NCI-H2227 treated with DMSO at 0.1 percent for 48 hours (cell line): ENCODE measurements around the gene PABPN1L.

Experiments
- DNase-seq: peaks from one replicate; lab custom pipeline; 2025; lab: John Stamatoyannopoulos, UW

PABPN1L gene

DNA sequence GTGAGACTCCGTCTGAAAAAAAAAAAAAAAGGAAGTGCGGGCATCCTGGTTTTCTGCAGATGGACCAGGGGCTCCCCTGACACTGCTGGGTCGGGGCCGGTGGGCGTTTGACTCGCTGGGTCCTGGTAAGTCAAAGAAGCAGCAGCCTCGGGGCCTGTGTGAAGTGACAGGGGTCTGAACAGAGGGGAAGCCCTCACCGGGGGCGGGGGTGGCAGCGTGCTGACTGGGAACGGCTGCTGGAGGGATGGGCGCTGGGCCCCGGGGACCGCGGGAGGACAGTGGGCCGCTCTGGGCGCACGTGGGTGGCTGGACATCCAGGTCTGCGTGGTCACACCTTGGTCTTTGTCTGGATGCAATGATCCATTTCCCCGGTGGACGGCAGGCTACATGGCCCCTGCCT is 17.9 kb downstream of the PABPN1L start:
- no peak for DNase-seq

GRCh38 chr16:88847654-88848053 is 18.8 kb downstream of the PABPN1L start:
- DNase-seq: no peak

DNA sequence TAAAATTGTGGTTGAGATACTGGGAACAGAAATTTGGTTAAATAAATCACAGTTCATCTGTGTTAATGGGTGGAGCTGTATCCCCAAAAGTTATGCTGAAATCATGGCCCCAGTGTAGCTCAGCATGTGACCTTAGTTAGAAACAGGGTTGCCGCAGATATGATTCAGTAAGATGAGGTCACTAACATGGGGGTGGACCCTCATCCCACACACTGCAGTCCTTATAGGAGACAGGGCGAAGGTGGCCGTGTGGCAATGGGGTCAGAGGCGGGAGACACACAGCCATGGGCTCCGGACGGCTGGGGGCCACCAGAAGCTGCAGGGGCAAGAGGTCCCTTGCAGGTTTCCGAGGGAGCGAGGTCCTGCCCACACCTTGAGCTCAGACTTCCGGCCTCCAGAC is 20.4 kb downstream of the PABPN1L start:
- DNase-seq: no peak

DNA sequence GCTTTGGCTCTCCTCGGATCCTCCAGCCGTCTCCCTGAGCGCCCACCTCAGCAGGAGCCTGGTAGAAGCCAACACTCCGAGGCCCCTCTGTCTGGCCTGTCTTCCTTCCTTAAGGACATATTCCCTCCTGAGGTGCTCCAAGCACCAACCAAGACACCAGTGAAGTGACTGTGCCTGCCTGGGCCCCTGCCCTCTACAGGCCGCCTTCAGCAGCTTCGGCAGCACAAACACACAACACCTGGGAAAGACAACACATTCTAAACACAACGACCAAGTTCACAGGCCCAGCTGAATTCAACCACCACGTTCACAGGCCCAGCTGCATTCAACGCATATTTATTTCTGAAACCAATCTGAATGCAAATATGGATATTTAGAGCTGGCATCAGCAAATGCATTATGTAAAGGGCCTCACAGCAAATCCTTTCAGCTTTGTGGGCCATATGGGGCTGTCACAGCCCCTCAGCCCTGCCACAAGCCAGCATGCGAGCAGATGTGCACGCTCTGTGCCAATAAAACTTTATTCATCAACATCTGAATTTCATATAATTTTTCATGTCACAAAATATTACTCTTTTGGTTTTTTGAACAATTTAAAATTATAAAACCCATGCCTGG is 21.9 kb downstream of the PABPN1L start:
- no peak for DNase-seq

DNA sequence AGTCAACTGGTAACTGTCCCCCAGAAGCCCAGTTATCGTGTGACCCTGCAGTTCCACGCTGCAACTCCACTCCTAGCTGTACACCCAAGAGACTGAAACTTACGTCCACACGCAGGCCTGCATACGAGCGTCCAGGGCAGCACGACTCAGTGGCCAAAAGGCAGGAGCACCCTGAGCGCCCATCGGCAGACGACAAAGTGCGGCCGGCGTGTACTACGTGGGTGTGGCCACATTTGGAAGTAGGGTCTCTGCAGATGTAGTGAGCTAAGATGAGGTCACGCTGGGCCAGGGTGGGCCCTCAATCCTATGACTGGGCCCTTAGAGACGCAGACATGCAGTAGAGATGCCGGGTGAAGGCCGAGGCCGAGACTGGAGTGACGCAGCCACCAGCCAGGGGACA is 23.2 kb downstream of the PABPN1L start:
- DNase-seq: no peak

DNA sequence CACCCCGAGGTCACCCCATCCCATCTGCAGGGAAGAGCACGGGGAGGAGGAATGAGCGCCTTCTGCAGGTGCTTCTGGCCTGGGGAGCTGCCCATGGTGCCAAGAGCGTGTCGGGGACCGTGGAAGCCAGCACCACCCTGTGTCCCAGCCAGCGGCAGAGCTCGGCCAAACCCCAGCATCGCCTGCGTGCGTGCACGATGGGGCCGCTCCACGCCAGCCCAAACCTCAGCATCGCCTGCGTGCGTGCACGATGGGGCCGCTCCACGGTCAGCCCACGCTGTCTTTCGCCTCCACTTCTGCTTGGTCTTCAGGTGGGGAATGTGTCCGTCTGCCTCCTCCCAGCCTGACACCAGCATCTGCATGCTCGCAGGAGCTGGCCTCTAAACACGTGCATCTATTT is 23.7 kb downstream of the PABPN1L start:
- DNase-seq: no peak

DNA sequence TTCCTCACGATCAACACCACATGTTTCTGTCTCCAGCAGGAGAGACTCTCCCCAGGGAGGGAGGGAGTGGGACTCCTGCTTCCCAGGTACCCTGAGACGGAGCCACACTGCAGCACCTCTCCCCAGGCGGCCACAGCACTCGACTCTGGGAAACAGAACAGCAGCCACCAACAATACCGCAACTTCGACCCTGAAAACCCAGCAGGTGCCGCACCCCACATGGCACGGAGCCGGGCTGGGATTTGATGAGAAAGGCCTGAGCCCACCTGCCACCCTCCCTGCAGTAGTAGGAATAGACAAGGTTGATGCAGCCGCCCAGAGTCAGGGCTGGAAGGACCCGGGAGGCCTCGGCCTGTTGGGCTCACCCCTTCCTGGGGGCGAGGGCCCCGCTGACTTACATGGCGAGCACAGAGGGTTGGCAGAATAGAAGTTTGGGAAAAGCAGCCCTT is 24.1 kb downstream of the PABPN1L start:
- no peak for DNase-seq

DNA sequence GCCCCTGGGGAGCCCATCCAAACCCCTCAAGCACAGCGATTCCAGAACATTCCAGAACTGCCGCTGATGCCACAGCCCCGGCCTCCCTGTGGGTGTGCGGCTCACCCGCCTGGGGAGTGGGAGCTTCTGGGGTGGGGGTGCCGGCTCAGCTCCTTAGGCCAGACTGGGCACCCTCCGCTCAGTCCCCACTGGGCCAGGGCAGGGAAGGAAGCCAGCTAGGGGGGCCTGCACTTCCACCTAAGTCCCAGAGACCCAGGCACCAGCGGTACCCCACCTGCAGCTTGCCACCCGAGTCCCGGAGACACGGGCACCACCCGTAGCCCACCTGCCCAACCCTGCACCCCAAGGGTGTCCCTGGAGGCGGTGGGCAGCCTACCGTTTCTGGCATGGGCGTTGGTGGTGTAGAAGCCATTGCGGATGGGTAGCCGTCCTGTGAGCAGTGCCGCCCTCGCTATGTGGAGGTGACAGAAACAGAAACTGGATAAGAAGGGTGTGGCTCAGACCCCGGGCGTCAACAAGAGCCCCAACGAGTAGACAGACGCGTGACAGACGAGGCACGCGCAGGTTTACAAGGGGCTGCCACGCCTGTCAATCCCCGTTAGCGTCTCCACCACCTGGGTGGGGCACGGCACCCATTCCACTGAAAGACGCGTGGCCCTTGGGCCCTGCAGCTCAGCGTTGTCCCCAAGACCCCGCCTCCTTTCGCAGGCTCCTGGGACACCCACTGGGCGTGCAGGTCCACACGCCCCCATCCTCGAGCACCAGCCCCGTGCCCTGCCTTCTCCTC is 24.7 kb downstream of the PABPN1L start:
- DNase-seq: no peak

DNA sequence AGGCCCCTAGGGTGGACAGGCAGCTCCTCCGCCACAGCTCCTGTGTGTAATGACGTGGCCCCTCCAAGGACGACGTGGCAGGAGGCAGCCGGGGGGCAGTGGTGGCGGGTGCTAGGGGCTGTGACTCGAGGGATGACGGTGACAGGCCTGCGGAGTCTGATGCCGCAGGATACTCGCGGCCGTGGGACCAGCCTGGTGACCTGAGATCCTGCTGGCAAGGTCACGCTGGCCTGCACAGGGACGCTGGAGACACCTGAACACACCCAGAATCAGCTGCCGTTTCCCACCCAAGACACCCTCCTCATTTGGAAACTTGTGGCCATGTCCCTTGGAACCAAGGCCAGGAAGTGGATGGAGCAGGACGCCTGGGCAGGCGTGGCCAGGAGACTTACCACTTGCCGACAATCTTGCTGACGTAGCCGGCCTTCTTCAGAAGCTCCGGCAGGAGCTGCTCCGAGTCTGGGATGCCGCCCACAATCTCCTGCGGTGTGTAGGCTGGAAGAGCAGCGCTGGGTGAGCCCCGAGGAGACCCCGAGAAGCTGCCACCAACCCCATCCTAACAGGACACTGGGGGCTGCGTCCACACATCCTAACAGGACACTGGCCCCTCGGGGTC is 25.8 kb downstream of the PABPN1L start:
- no peak for DNase-seq

GRCh38 chr16:88839745-88840599 is 26.5 kb downstream of the PABPN1L start:
- DNase-seq: no peak

- DNase-seq: no peak
These were observed 27.4 kb downstream of the PABPN1L start for GRCh38 chr16:88839026-88839529.

GRCh38 chr16:88838566-88838965 is 27.9 kb downstream of the PABPN1L start:
- no peak for DNase-seq

DNA sequence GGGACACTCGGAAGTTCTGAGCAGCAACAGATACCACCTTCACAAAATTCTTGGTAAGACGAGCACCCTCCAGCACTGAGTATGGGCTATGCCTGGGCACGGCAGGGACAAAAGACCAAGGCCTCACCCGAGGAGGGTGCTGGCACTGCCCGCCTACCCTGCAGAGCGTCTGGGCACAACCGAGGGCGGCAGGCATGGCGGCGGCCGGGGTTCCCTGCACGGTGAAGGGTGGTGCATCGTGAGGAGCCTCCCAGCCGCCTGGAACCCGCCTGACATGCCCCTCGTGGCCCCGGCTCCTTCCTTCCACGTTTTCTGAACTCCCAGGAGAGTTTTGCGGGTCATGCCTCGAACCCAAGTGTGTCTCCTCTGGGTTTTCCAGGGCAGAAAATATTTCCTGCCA is 28.7 kb downstream of the PABPN1L start:
- DNase-seq: no peak

GRCh38 chr16:88836791-88837190 is 29.7 kb downstream of the PABPN1L start:
- no peak for DNase-seq

DNA sequence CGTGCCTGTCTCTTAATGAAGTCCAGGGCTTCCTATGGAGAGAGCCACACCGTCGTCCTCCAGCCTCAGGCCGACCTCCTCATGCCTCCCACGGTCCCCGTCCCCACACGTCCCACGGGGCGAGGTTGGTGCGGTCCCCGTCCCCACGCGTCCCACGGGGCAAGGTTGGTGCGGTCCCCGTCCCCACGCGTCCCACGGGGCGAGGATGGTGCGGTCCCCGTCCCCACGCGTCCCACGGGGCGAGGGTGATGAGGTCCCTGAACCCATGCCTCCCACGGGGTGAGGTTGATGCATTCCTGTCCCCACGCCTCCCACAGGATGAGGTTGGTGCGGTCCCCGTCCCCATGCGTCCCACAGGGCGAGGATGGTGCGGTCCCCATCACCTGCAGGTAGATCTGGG is 30.6 kb downstream of the PABPN1L start:
- DNase-seq: no peak

- DNase-seq: no peak
These were observed 31.1 kb downstream of the PABPN1L start for GRCh38 chr16:88835383-88835782.

DNA sequence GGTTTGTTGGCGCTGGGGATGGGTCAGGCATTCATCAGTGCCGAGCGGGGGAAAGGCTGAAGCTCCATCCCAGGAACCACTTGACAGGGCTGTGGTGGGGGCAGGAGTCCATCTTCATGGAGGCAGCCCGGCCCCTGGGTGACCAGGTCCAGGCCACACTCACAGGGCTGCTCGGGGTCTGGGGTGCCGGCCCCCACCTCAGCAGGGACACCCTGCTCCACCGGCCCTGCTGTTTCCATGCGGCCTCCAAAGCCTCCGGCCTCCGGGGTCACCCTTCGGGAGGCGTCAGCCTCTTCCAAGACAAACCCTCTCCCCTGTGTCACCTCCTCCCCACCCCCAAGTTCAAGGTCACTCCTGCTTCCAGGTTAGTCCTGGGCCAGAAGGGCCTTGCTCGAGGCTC is 31.8 kb downstream of the PABPN1L start:
- DNase-seq: no peak

DNA sequence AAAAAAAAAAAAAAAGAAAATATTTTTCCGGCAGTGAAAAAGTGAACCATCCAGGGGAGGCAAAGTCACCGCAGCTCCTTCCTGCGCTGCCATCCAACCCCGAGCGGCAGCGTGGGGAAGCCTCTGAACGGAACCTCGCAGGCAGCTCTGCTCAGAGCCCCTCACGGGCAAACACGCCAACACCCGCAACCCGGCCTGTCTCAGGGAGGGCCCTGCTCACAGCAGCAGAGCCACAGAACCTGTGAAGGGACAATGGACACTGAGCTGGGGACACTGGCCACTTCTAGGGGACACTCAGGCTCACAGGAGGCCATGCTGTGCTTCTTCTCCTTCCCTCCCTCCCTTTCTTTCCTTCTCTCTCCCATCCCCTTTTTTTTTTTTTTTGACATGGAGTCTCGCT is 33.4 kb downstream of the PABPN1L start:
- DNase-seq: no peak

DNA sequence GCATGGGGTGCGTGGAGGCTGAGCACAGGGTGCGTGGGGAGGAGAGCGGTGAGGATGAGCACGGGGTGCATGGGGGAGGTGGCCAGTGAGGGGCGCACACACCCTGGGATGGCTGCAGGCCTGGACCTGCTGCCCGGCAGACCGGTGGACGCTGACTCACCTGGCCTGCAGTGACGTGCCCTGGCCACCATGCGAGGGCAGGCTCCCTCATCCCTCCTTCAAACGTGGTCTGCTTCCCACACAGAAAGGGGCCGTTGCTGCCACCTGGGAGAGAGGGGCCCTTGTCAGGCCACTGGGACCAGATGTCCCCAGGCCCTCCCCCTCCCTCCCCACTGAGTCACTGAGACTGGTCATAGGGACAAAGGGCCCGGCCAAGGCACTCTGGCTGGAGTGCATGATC is 34.6 kb downstream of the PABPN1L start:
- no peak for DNase-seq

GRCh38 chr16:88830783-88831182 is 35.7 kb downstream of the PABPN1L start:
- DNase-seq: no peak

GRCh38 chr16:88830258-88830657 is 36.2 kb downstream of the PABPN1L start:
- DNase-seq: no peak

DNA sequence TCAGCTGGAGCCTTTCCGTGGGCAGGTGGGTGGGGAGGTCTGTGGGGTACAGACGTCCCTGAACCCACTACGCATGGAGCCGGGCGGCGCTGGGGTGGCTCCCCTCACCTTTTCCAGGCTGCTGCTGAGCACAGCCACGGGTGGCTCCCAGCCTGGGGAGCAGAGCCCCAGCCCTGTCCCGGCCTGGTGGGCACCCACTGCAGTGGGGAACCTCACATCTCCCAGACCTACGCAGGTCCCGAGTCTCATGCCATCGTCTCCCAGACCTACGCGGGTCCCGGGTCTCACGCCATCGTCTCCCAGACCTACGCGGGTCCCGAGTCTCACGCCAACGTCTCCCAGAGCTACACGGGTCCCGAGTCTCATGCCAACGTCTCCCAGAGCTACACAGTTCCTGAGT is 37.7 kb downstream of the PABPN1L start:
- no peak for DNase-seq
